ENCODE results near the gene NLRP11.

GRCh38 chr19:55738302-55738701, 93.5 kb downstream of the NLRP11 start, which contains the start of gene NLRP9:
- no peak for TF ChIP-seq EP300 (IDR thresholded peaks at IDR 0.05)
- no peak for TF ChIP-seq CTCF (IDR thresholded peaks at IDR 0.05)
- no peak for TF ChIP-seq POLR2A (IDR thresholded peaks at IDR 0.05)

Measured in ovary (tissue), 3 donors.